Endothelial cell of coronary artery (primary cell): ENCODE data around the gene MMP27. TPM values are rescaled to one million over a fixed set of nuclear protein-coding genes. Genes with fewer than 3 reads are reported as not detected.

Experiments used
- total RNA-seq: library from RNA; depleted of rRNA; stranded (reverse); fragments of >200 nt; gene quantifications from 2 replicates; pipeline ENCODE4 v1.2.3, GENCODE V29; 2014

MMP27 gene, protein sequence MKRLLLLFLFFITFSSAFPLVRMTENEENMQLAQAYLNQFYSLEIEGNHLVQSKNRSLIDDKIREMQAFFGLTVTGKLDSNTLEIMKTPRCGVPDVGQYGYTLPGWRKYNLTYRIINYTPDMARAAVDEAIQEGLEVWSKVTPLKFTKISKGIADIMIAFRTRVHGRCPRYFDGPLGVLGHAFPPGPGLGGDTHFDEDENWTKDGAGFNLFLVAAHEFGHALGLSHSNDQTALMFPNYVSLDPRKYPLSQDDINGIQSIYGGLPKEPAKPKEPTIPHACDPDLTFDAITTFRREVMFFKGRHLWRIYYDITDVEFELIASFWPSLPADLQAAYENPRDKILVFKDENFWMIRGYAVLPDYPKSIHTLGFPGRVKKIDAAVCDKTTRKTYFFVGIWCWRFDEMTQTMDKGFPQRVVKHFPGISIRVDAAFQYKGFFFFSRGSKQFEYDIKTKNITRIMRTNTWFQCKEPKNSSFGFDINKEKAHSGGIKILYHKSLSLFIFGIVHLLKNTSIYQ
- not detected in 2 replicates for total RNA-seq

DNA sequence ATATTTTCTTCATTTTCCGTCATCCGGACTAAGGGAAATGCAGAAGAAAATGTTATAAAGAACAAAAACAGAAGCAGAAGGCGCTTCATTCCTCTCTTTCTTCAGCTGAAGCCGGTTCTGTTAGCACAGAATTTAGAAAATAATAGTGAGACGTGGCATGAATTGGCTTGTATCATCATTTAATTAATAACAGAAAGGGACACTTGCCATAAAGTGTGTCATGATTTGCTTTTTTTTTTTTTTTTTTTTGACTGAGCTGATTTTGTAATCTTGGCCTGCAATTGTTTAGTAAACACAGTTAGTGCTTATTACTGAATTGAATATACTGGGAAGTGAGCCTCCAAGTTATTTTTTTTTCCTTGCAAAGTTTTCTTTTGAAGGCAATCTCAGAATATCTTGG, at the start of gene MMP27:
TSS of gene MMP27 (minus strand) at position 144 of the 400 bp plus-strand sequence. CDS start at position 89, 55 bp downstream.

DNA sequence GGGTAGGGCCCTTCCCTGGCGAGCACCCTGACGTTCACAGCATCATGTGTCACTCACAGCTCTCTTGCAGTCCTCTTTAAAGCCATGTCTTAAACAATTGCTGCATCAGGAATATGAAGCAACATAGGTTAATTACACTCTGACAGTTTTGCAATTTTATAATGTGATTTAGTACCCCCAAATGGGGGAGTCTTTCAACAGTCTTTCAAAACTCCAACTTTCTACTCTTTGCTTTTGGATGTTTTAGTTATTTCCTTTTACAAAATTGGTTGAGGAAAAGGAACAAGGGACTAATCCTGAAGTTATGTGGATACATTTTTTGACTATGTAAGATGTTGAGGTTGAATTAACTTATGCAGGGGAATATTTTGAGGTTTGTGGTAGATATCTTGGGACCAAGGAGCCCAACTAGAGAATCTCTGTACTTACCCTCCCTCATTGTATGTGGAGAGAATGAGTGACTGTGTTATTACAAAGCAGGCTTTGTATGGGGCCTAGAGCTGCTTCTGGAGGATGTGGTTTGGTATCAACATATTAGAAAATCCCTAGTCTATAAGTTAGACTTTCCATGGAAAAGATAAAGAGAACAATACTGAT, 19.4 kb upstream of the MMP27 start, which contains the start of gene MMP8:
TSS of gene MMP8 (minus strand) at position 51 of the 597 bp plus-strand sequence. CDS start 99 bp downstream, outside the sequence.

Other genes starting within 250 kb of the MMP27 start
- gene MMP7, start 175.0 kb downstream of the MMP27 start, total RNA-seq = 0.18 and 0.19 TPM in 2 replicates
- gene MMP20, start 80.4 kb downstream of the MMP27 start, total RNA-seq = not detected in 2 replicates
- not detected in 2 replicates for gene MMP8, start 19.2 kb upstream of the MMP27 start, total RNA-seq
- 3.2 and 11.1 TPM in 2 replicates for gene MMP10, start 74.9 kb upstream of the MMP27 start, total RNA-seq
- gene MMP1, start 92.4 kb upstream of the MMP27 start, total RNA-seq = 4.3 and 664 TPM in 2 replicates
- not detected in 2 replicates for gene MMP3, start 137.8 kb upstream of the MMP27 start, total RNA-seq
- 0.28 TPM in 1 of 2 replicates, not detected in the other for gene MMP12, start 169.2 kb upstream of the MMP27 start, total RNA-seq
- gene MMP13, start 250.0 kb upstream of the MMP27 start, total RNA-seq = not detected in 2 replicates